HG03175 (cell line): ENCODE measurements around the gene BSCL2.
"Not testable (repeated sequence)": the region's sequence is repeated elsewhere in the genome, so short reads cannot be mapped to it uniquely, and the experiment has no call there.

ENCODE experiments used
- ATAC-seq: cut with Tn5 transposase; IDR thresholded peaks from one replicate; pipeline ENCODE4 v1.9.1; 2021; ENCODE audit warnings: mild to moderate bottlenecking, moderate library complexity; ENCODE audit not compliant: unreplicated experiment

BSCL2 gene

DNA sequence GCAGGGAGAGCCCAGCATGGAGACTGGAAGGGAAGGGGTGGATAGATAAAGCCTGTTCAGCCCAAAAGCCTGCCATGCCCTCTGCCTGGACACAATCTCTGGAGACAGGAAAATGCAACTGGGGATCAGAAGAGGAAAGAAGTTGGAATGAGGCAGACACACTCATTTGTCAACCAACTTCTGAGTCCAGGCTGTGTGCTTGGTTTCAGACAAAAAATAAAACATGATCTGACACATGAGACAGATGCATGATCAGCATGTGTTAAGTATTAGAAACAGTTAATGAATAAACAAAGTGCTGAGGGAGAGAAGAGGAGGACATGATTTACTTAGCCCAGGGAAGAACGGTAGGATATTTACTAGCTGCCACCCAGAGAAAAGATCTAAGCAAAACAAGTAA is 18.7 kb downstream of the BSCL2 start:
- no peak for ATAC-seq

DNA sequence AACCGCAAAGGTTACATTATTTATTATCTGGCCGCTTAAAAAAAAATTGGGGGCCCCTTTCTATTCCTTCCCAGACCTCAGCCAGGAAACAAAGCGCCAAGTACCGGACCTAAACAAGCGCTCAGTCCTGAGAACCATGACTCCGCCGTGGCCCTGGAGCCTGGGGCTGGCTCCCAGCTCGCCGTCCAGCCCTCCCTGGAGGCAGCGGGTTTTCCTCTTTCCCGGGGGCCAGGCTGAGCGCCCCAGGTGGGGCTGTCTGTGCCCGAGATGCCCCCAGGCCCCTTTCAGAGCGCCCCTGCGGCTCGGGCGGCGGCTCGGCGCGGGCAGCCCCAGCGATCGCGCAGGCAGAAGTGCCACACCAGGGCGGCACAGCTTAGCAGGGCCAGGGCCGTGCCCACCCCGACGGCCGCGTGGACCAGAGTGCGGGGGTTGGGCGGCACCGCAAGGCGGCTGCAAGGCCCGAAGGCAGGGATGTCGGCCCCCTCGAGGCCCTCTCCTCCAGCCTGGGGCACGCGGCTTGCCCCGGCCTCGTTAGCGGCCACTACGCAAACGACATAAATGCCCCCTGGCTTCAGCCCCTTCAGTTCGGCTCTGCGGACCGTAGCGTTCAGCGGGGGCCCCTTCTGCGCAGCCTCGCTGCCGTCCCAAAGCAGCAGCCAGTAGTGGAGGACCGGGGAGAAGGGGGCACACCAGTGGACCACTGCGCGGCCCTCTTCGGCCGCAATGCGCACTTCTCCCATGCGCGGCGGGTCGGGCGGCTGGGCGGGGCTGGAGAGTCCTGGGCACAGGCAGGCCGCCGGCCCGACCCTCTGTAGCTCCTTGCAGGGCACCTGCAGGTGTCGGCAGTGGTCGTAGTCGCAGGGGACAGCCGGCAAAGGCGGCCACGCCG is 19.5 kb downstream of the BSCL2 start:
- no peak for ATAC-seq

DNA sequence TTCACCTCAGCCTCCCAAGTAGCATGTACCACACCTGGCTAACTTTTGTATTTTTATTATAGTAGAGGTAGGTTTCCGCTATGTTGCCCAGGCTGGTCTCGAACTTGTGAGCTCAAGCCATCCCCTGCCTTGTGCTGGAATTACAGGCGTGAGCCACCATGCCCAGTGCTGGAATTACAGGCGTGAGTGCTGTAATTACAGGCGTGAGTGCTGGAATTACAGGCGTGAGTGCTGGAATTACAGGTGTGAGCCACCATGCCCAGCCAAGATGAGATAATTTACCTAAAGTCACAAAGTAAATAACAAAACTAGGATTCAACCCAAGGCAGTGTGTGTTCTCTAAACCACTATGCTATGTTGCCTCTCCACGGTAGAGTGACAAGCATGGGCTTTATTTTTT is 24.7 kb downstream of the BSCL2 start:
- no peak for ATAC-seq

DNA sequence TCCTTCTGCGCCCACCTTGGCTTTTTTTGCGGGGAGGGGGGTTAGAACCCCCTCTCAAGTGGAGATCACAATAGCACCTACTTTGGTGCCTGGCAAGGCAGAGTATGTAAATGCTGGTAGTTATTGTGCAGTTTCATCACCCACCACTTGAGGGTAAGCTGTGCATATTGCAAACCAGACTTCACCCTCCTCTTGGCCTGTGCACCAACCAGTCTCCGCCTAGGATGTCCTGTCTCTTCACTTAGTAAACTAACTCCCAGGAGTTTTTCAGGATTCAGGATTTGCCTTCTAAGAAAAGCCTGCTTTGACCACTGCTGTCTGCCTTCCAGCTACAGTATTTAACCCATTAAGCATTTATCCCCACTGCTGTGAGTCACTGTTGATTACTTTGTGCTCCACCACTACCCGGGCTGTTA is 26.4 kb downstream of the BSCL2 start:
- ATAC-seq: peak; percentile 64

DNA sequence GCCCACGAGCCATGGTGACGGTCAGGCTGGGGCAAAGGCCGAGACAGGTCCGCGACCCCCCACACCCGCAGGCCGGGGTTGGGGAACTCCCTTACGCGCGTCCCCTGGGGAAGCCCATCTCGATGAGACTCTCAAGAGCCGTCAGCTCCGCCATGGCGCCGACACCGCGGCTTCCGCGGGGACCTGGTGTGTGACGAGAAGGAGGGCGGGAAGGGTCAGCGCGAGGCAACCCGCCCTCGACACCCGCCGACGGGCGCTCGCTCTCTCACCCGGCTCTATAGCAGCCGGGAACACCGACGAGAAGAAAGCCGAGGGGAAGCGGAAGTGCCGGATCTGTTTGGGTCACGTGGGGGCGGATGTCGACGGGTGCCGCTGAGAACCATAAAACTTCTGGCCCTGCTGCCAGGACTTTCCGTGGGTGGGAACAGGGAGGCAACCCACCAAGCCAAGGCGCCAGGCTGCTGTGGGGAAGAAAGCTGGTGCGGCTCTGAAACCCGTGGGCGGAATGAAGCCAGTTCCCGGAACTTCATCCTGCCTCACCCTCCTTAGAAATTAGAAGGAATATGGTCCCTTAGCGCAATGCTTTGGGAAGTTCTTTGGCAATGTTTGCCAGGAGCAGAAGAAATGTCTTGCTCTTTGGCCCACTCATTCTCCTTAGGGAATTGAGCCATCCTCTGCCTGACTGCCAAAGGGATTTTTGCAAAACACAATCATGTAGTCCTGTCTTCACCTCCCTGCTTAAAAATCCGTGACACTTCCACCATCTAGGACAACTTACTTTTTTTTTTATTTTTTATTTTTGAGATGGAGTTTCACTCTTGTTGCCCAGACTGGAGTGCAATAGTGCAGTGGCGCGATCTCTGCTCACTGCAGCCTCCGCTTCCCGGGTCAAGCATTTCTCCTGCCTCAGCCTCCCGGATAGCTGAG is 28.2 kb downstream of the BSCL2 start, which contains the start of gene UBXN1:
Gene UBXN1, minus strand, starts transcription at position 304 of the 927 bp plus-strand sequence. Its CDS starts 150 bp downstream, at position 154.
- ATAC-seq: peak; percentile 75

DNA sequence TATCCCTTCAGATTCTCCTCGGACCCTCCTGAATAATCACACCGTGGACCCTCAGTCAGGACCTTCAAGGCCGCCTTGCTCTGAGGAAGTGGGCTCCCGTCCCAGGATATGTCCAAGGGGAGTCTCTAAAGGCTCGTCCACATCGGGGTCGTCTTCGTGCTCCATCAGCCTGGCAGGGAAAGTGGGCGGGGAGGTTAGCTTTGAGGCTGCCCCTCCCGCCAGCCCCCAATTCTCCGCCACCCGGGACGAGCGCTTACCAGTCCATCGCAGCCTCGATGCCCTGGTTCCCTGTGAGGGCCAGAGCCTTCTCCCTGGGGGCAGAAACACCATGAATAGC is 28.8 kb downstream of the BSCL2 start:
- ATAC-seq: no peak

DNA sequence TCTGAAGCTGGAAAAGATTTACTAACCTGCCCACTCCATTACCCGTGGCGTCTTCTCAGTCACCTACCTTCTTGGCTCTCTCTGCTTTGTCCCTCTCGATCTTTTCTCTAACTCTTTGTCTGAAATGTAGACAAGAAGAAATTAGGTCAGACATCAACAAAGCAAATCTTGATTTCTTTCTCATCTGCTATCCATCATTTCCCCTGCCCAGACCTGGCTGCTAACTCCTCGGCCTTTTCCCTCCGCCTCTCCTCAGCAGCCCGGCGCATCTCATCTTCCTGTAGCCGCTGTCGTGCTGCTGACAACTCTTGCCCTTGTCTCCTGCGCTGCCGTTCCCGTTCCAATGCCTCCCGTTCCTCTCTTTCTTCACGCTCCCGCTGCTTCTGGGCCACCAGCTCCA is 29.5 kb downstream of the BSCL2 start:
- no peak for ATAC-seq

DNA sequence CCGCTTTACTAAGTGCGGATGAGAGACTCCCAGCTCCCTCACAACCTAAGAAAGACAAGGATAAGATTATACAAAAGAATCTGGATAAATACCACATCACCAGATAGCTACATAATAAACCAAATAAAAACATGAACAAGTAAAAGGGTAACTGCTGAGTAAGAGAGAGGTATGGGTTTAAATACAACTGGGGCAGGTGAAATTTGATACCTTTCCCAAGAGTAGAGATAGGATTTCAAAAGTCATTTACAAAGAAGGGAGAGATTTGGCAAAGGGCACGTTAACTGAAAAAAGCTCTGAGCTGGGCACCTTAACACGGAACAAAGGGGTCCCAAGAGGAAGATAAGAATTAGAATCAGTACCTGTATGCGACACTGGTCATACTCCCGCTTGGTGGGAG is 30.1 kb downstream of the BSCL2 start:
- no peak for ATAC-seq

DNA sequence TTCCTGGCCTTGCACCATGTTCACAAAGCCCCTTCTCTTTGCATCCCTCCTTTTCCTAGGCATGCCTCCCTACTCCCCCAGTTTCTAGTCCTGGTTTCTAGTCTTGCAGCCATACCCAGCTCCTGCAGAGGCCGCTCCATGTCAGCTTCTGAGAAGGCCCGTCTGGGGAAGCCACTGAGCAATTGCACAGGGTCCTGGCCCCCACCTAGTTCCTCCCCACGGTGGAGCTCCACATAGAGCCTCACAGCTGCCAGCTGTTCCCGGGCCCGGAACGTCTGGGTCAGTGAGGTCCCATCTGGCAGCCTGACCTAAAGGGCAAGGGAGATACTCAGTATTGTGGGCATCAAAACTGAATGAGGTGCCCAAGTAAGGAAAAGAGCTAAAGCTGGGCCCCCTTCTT is 30.5 kb downstream of the BSCL2 start:
- no peak for ATAC-seq

DNA sequence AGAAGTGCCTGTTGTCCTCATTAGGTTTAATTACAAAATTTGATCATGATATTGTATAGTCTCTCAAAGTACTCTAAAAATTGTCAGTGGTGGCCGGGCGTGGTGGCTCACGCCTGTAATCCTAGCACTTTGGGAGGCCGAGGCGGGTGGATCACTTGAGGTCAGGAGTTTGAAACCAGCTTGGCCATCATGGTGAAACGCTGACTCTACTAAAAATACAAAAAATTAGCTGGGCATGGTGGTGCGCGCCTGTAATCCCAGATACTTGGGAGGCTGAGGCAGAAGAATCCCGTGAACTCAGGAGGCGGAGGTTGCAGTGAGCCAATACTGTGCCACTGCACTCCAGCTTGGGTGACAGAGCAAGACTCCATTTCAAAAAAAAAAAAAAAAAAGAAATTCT is 31.8 kb downstream of the BSCL2 start:
- ATAC-seq: not testable (repeated sequence)

DNA sequence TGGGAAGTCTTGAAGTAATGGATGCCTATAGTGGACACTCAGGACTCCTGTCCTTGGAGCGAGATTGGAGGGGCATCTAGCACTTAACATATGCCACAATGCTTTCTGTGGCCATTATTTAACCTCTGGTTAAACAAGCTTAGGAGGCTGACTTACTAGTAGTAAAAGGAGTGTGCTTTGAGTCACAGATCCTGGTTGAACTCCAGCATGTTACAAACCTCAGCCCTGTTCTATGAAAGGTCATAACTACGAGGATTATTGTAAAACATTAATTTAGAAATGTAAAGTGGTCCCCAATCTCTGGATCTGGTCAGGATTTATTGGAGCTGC is 34.1 kb downstream of the BSCL2 start:
- no peak for ATAC-seq

DNA sequence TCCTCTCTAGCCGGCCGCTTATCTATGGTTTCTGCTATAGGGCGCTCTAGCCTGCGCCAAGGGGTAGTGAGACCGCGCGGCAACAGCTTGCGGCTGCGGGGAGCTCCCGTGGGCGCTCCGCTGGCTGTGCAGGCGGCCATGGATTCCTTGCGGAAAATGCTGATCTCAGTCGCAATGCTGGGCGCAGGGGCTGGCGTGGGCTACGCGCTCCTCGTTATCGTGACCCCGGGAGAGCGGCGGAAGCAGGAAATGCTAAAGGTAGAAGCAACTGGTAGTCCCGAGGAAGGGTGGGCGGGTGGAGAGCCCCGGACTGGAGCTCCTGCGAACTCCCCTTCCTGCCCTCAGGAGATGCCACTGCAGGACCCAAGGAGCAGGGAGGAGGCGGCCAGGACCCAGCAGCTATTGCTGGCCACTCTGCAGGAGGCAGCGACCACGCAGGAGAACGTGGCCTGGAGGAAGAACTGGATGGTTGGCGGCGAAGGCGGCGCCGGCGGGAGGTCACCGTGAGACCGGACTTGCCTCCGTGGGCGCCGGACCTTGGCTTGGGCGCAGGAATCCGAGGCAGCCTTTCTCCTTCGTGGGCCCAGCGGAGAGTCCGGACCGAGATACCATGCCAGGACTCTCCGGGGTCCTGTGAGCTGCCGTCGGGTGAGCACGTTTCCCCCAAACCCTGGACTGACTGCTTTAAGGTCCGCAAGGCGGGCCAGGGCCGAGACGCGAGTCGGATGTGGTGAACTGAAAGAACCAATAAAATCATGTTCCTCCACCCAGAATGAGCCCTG is 35.4 kb downstream of the BSCL2 start, which contains the start of the genes LBHD1 and UQCC3:
Gene LBHD1, minus strand, starts transcription at position 660 of the 782 bp plus-strand sequence. CDS start 2,236 bp downstream, outside the sequence.
Gene UQCC3, plus strand, starts transcription at position 66 of the 782 bp plus-strand sequence. Its CDS starts 73 bp downstream, at position 139.
- peak; percentile 72 for ATAC-seq

DNA sequence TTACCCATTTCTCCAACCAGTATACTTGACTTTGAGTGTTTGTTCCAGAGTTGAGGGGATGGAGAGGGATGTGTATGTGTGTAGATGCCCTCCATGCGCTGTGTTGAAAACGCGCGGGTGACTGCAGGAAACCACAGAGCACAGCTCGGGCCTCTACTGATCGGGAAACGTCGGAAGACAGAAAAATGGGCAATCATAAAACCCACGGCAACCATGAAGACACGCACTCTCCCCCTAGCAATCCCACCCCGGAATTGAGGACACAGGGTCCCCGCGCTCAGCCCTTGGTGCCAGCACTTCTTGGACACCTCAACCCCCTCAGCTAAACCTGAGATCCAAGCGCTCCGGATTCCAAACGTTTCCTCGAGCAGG is 36.0 kb downstream of the BSCL2 start:
- peak; percentile 4 for ATAC-seq

DNA sequence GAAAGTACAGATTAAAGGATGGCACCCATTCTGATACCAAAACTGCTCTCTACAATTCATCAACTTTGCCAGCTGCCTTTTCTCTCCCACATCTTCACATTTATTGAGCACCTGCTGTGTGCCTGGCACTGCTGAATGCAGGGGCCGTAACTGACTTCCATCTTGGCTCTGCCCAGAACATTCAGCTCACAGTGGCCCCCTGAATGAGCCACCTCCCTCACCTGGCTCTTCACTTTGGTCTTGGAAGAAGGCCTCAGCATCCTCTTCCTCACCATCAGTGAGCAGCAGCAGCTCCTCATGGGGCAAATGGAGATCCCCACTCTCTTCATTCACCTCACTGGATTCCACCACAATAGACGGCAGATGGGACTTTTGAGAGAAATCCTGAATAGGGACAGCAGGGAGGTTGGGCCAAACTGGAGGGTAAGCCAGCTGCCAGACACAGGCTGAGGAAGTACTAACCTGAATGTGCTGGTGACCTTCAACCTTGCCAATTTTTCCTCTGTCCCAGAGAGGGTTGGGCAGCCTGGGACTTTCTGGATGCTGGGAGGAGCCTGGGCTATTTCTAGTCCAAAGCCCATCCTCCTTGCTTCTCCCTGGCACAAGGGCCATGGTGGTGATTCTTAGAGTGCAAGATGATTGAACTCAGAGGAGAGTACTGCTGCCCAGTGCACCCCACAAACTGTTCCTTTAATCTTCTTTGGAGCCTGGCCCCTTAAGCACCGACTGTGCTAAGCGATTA is 37.6 kb downstream of the BSCL2 start:
- ATAC-seq: no peak

DNA sequence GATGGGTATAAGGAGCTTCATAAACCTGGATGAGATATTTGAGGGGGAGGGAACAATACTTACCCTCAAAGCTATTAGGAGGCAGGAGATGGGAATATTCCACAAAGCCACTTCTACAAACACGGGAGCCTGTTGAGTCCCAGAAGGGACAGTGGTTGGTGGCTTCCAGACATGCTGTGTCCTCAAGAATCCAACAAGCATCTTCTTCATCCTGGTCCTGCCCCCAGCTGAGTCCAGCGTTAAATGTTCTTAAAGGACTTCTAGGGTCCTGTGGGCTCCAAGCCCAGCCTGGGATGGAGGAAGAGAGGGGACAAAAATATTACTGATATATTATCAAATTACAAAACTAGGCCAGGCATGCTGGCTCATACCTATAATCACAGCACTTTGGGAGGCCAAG is 39.8 kb downstream of the BSCL2 start:
- ATAC-seq: no peak

DNA sequence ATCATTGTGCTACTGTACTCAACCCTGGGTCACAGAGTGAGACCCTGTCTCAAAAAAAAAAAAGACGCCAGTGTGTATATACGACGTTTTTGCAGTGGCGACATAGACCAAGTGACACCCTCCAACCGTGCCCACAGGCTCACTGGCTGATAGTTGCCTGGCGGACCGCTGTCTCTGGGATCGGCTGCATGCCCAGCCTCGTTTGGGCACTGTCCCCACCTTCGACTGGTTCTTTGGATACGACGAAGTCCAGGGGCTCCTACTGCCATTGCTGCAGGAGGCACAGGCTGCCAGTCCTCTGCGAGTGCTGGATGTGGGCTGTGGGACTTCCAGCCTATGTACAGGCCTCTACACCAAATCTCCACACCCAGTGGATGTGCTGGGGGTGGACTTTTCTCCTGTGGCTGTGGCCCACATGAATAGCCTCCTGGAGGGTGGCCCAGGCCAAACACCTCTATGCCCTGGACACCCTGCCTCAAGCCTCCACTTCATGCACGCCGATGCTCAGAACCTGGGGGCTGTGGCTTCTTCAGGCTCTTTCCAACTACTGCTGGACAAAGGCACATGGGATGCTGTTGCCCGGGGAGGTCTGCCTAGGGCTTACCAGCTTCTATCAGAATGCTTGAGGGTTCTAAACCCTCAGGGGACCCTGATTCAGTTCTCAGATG is 40.8 kb downstream of the BSCL2 start:
- no peak for ATAC-seq

DNA sequence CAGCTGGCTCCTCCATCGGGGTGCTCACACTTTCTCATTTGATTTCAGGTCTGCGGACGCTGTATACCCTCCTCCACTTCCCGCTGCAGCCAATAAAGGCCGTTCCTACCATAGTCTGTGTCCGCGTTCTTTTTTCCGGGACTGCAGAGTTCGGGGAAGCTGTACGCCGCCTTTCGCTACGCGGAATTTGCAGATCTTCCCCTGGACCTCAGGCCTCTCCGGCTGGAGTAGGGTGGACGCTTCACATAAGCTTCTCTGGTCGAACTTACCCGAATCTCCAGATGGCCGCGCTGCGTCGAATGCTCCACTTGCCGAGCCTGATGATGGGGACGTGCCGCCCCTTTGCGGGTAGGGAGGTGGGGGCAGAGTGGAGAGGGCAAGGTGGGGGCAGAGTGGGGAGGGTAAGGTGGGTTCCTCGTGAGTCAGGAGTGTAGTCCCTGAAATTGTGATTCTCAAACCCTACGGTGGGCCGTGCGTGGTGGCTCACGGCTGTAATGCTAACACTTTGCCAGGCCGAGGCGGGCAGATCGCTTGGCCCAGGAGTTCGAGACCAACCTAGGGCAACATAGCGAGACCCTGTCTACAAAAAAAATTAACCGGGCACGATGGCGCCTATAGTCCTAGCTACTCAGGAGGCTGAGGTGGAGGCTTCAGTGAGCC is 41.5 kb downstream of the BSCL2 start:
- peak; percentile 16 for ATAC-seq

DNA sequence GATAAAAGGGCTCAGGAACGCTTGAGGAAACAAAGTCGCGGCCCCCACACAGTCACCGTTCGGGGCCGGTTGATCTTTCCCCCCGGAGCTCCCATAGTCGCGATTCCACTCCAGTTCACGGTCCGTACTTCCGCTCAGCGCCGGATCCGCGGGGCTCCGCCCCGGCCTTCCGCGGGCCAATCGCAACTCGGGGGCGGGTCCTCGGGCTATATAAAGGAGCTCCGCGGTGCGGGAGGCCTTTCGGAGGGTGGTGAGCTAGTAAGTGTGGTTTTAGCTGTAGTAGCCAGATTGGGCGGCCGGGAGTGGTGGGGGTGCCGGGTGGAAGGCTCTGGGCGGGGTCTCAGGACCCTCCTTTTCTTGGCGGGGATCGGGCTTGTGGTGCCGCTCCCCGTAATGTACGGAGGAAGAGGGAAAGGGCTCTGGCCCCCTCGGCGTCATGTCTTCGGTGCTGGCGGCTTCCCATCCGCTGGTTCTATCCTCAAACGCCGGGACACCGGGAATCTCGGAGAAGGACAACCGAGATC is 42.1 kb downstream of the BSCL2 start, which contains the start of the genes C11orf98 and CSKMT:
Gene C11orf98, minus strand, starts transcription at position 136 of the 524 bp plus-strand sequence. Its CDS starts 41 bp downstream, at position 95.
Gene CSKMT, plus strand, starts transcription at position 238 of the 524 bp plus-strand sequence. CDS start 568 bp downstream, outside the sequence.
- peak; percentile 87 for ATAC-seq
